GM10266 (cell line): Measurements from ENCODE around the gene TMEM123.

Experiments used
- DNase-seq: peaks from one replicate; pipeline ENCODE4 v3.0.0; 2012; ENCODE audit errors: extremely low spot score
- CTCF ChIP-seq: IDR thresholded peaks from 2 replicates; pipeline ENCODE4 v1.5.1; 2012; ENCODE audit warnings: mild to moderate bottlenecking, low read depth; ENCODE audit not compliant: control insufficient read depth, insufficient read depth; ENCODE audit errors: missing control alignments

TMEM123 gene

GRCh38 chr11:102423936-102424335, 28.6 kb downstream of the TMEM123 start:
- no peak for DNase-seq
- no peak for TF ChIP-seq CTCF

GRCh38 chr11:102422817-102423712, 29.5 kb downstream of the TMEM123 start:
- no peak for DNase-seq
- no peak for TF ChIP-seq CTCF

GRCh38 chr11:102421261-102421660, 31.3 kb downstream of the TMEM123 start:
- no peak for DNase-seq
- TF ChIP-seq CTCF: no peak

GRCh38 chr11:102420547-102420946, 32.0 kb downstream of the TMEM123 start:
- DNase-seq: no peak
- no peak for TF ChIP-seq CTCF

GRCh38 chr11:102419181-102419580, 33.4 kb downstream of the TMEM123 start:
- no peak for TF ChIP-seq CTCF
- no peak for DNase-seq

GRCh38 chr11:102416976-102417375, 35.6 kb downstream of the TMEM123 start:
- DNase-seq: no peak
- no peak for TF ChIP-seq CTCF

- no peak for TF ChIP-seq CTCF
- no peak for DNase-seq
Observed at GRCh38 chr11:102415304-102415916, 37.2 kb downstream of the TMEM123 start.
